Activated B cell treated with CpG ODN at 0.5 μM for 24 hours (primary cell): ENCODE measurements around the gene UBE2R2. TPM values are rescaled to one million over a fixed set of nuclear protein-coding genes. Genes with fewer than 3 reads are reported as not detected.
"Not testable (repeated sequence)": the region's sequence is repeated elsewhere in the genome, so short reads cannot be mapped to it uniquely, and the experiment has no call there.

Experiments used
- ATAC-seq: fragments of 200-7000 bp; cut with Tn5 transposase; one replicate; pipeline ENCODE4 v1.10.0; 2021; ENCODE audit warnings: low read depth, mild to moderate bottlenecking, moderate library complexity
- CTCF ChIA-PET: fragments of 350-600 bp; sonication (Branson Sonifier 250); formaldehyde crosslinking; loops from one replicate; lab custom pipeline; 2021; ENCODE audit warnings: antibody characterized with exemption; lab: Charles Lee
- POLR2A ChIA-PET: fragments of 350-600 bp; sonication (Branson Sonifier 250); formaldehyde crosslinking; loops from one replicate; lab custom pipeline; 2021; ENCODE audit warnings: antibody characterized with exemption; lab: Charles Lee
- DNase-seq: peaks from one replicate; pipeline ENCODE4 v3.0.0; 2022
- H3K27ac Mint-ChIP-seq: one replicate; pipeline ENCODE4 v1.8.0; 2020; ENCODE audit warnings: mixed read lengths
- H3K27me3 Mint-ChIP-seq: one replicate; pipeline ENCODE4 v1.8.0; 2021; ENCODE audit warnings: mixed read lengths
- H3K36me3 Mint-ChIP-seq: one replicate; pipeline ENCODE4 v1.8.0; 2021; ENCODE audit warnings: low read depth, mixed read lengths
- H3K4me1 Mint-ChIP-seq: one replicate; pipeline ENCODE4 v1.8.0; 2021; ENCODE audit warnings: mixed read lengths
- H3K4me3 Mint-ChIP-seq: one replicate; pipeline ENCODE4 v1.8.0; 2020; ENCODE audit warnings: mild to moderate bottlenecking, mixed read lengths
- H3K9me3 Mint-ChIP-seq: one replicate; pipeline ENCODE4 v1.8.0; 2020; ENCODE audit warnings: mixed read lengths
- intact Hi-C: fragments of 100-400 bp; cut with micrococcal nuclease; formaldehyde crosslinking; loops from one replicate; pipeline ENCODE4 v1.15.1; 2024
- total RNA-seq: library from RNA; stranded (reverse); gene quantifications from 2 replicates; pipeline ENCODE4 v1.2.3, GENCODE V29; 2022
- TF ChIP-seq, protein P1 (sequence below): fragments of 200-600 bp; IDR thresholded peaks from one replicate; pipeline ENCODE4 v1.8.0; 2022; ENCODE audit warnings: antibody characterized with exemption, mild to moderate bottlenecking

The UBE2R2 gene
- total RNA-seq, 1 donor from 2014 or later: 28.9 TPM

DNA sequence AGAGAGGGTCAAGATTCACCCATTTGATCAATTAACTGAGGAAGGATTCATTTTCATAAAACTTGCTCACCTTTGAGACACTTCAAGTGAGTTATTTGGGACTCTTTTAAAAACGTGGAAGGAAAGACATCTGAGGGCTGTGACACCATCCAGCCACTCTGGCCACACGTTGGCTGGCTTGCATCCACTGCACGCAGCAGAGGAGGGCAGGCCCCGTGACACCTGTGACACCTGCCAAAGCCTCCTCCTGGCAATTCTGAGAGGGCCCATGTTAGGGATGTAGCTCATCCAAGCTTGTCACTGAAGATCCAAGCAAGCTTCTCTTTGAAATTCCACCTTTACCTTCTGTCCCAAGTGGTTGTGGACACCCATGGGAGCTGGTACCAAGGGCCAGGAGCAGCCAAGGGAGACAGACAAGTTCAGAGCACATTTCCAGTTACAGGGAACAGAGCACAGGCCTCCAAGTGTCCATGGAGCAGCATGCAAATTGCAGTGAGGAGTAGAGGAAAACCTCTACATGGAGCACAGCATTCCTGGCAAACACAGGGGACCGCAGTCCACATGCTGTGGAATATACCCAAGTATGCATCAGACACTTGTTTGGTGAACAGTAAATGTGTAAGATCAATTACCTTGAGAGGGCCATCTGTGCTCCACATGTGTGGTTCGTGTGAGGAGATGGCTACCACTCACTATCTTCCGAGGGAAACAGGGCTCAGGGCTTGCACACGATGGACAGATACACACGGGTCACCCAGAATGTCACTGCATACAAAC, 16.8 kb upstream of the UBE2R2 start:
- no peaks in the 10 kb centered on the region for H3K4me1 Mint-ChIP-seq
- peaks cover 23% of the 10 kb centered on the region for H3K27me3 Mint-ChIP-seq

DNA sequence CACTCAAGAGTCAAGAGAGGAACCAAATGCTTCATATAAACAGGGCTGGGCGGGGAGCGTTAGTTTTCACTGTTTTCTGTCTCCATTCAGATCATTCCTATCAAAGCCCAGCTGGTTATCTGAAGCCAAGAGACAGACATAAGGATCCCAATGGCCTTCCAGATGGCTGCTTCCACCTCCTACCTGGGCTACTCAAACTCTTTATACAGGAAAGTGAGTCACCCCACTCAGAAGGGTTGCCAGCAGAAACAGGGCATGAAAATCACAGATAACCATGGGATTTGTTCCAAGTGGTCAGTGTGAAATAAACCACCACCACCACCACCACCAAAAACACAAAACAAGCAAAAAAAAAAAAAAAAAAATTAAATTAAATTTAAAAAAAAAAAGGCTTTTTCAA, 16.1 kb upstream of the UBE2R2 start:
- no peaks in the 10 kb centered on the region for H3K4me1 Mint-ChIP-seq
- TF ChIP-seq, protein P1, sequence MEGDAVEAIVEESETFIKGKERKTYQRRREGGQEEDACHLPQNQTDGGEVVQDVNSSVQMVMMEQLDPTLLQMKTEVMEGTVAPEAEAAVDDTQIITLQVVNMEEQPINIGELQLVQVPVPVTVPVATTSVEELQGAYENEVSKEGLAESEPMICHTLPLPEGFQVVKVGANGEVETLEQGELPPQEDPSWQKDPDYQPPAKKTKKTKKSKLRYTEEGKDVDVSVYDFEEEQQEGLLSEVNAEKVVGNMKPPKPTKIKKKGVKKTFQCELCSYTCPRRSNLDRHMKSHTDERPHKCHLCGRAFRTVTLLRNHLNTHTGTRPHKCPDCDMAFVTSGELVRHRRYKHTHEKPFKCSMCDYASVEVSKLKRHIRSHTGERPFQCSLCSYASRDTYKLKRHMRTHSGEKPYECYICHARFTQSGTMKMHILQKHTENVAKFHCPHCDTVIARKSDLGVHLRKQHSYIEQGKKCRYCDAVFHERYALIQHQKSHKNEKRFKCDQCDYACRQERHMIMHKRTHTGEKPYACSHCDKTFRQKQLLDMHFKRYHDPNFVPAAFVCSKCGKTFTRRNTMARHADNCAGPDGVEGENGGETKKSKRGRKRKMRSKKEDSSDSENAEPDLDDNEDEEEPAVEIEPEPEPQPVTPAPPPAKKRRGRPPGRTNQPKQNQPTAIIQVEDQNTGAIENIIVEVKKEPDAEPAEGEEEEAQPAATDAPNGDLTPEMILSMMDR: no peak
- ChIA-PET POLR2A (no interaction called here), CTCF (no interaction called here)
- H3K36me3 Mint-ChIP-seq: no peaks in the 10 kb centered on the region
- H3K4me3 Mint-ChIP-seq: no peak overlapping the region
- no peaks in the 10 kb centered on the region for H3K9me3 Mint-ChIP-seq
- H3K27ac Mint-ChIP-seq: no peak overlapping the region
- ATAC-seq: no peak
- intact Hi-C loops: no loop called here
- no peak for DNase-seq
- H3K27me3 Mint-ChIP-seq: peaks cover 20% of the 10 kb centered on the region

More for the DNA sequence above, 16.8 kb upstream of the UBE2R2 start:
- H3K9me3 Mint-ChIP-seq: no peaks in the 10 kb centered on the region
- DNase-seq (no peak), ATAC-seq (no peak)
- H3K27ac Mint-ChIP-seq: no peak overlapping the region
- TF ChIP-seq, protein P1: no peak
- H3K4me3 Mint-ChIP-seq: no peak overlapping the region
- POLR2A ChIA-PET: no interaction called here
- CTCF ChIA-PET: no interaction called here
- intact Hi-C loops: no loop called here
- H3K36me3 Mint-ChIP-seq: no peaks in the 10 kb centered on the region

DNA sequence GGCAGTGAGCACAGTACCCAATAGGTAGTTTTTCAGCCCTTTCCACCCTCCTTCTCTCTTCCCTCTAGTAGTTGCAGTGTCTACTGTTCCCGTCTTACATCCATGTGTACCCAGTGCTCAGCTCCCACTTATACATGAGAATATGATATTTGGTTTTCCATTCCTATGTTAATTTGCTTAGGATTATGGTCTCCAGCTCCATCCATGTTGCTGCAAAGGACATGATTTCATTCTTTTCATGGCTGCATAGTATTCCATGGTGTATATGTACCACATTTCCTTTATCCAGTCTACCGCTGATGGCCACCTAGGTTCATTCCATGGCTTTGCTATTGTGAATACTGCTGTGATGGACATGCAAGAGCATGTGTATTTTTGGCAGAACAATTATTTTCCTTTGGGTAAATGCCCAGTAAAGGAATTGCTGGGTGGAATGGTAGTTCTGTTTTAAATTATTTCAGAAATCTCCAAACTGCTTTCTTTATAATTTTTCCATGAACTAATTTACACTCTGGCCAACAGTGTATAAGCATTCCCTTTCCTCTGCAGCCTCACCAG, 14.9 kb upstream of the UBE2R2 start:
- peaks cover 20% of the 10 kb centered on the region for H3K27me3 Mint-ChIP-seq
- ATAC-seq, POLR2A ChIA-PET, H3K4me3 Mint-ChIP-seq, H3K9me3 Mint-ChIP-seq, H3K36me3 Mint-ChIP-seq, H3K4me1 Mint-ChIP-seq, CTCF ChIA-PET, DNase-seq, intact Hi-C loops, H3K27ac Mint-ChIP-seq: not testable (repeated sequence)

DNA sequence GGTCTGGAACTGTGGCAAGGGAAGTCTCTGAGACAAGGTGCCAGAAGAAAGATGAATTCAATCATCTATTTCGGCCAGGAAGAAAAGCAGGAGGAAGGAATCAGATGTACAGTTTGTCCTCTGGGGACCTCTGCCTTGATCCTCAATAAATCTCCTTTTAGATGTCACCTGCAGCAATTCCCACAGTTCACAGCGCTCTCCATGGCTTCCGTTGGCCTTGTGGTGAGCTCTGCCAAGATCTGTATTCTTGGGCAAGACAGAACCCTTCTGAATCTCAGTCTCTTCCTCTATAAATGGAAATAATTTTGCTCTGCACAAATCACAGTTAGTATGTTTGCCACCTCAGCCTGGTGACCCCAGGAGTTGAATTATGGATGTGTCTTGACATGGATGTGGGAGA, 12.8 kb upstream of the UBE2R2 start:
- DNase-seq, H3K27ac Mint-ChIP-seq, H3K4me1 Mint-ChIP-seq, H3K4me3 Mint-ChIP-seq, H3K36me3 Mint-ChIP-seq, CTCF ChIA-PET, intact Hi-C loops, POLR2A ChIA-PET, H3K27me3 Mint-ChIP-seq, ATAC-seq, H3K9me3 Mint-ChIP-seq: not testable (repeated sequence)

DNA sequence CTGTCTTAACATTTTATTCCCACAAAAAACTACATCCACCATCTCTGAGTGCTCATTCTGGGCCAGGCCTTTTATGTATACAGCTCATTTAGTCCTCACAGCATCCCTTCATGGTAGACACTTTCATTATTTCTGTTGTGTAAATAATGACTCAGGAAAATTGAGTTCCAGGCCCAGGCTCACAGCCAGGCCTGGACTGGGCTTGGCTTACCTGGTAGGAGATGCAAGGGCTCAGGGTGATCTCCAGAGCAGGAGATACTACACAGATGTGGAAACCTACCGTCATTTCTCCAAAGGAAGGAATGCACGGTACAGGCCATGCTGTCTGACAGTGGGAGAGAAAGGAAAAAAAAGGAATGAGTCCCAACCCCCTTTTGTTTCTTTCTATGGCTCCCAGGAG, 9.8 kb upstream of the UBE2R2 start:
- not testable (repeated sequence) for H3K9me3 Mint-ChIP-seq, H3K27ac Mint-ChIP-seq

DNA sequence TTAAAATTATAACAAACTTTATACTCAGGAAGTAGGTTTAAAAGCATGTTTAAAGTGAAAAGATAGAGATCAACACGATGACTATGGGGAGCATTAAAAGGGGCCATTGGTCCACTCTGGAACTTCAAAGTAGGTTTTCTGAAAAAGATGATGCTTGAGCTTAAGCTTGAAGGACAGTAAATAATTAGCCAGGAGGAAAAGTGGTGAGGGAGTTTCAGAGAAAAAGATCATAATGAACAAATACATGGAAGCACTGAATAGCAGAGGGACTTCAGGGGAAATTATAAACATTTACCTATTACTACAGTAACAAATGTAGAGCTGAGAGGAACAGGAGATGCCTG, 8.0 kb upstream of the UBE2R2 start:
- H3K27me3 Mint-ChIP-seq, H3K4me1 Mint-ChIP-seq, H3K4me3 Mint-ChIP-seq, H3K9me3 Mint-ChIP-seq, DNase-seq, H3K36me3 Mint-ChIP-seq, POLR2A ChIA-PET, intact Hi-C loops, ATAC-seq, H3K27ac Mint-ChIP-seq: not testable (repeated sequence)
- CTCF ChIA-PET: interaction anchor here (1.6 kb wide), 1 partner anchor 43 kb away, joined by 3 read pairs; no protein-coding TSS in a partner anchor

More for the DNA sequence above, 9.8 kb upstream of the UBE2R2 start:
- POLR2A ChIA-PET, H3K27me3 Mint-ChIP-seq, H3K4me3 Mint-ChIP-seq, H3K4me1 Mint-ChIP-seq, CTCF ChIA-PET, DNase-seq, H3K36me3 Mint-ChIP-seq, intact Hi-C loops, ATAC-seq: not testable (repeated sequence)

DNA sequence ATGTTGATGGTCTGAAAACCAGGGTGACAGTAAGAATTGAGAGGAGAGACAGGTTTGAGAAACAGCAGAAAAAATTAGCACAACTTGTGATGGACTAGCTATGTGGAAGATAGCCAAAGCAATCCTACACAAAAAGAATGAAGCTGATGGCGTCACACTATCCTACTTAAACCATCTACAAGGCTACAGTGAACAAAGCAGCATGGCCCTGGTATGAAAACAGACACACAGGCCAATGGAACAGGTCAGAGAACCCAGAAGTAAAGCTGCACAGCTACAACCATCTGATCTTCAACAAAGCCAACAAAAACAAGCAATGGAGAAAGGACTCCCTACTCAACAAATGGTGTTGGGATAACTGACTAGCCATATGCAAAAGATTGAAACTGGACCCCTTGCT, 7.5 kb upstream of the UBE2R2 start:
- DNase-seq: no peak
- intact Hi-C loops: no loop called here
- Mint-ChIP-seq H3K4me3 (no peak overlapping the region), H3K9me3 (no peaks in the 10 kb centered on the region), H3K27me3 (no peaks in the 10 kb centered on the region), H3K27ac (no peak overlapping the region), H3K36me3 (no peaks in the 10 kb centered on the region), H3K4me1 (peaks cover 11% of the 10 kb centered on the region)
- TF ChIP-seq, protein P1: no peak
- no peak for ATAC-seq
- POLR2A ChIA-PET: no interaction called here
- CTCF ChIA-PET: interaction anchor here (1.6 kb wide), 1 partner anchor 42 kb away, joined by 3 read pairs; no protein-coding TSS in a partner anchor
